AG04450 (cell line): ENCODE measurements around the gene OCLN. TPM values are rescaled to one million over a fixed set of nuclear protein-coding genes. Genes with fewer than 3 reads are reported as not detected.
A peak's percentile ranks its signal among the peaks of the same experiment; 100 is the strongest.
"Not testable (repeated sequence)": the region's sequence is repeated elsewhere in the genome, so short reads cannot be mapped to it uniquely, and the experiment has no call there.

ENCODE experiments used
- CTCF ChIA-PET: fragments of 300-600, 350-600 bp; formaldehyde crosslinking; extraction: SDS; loops from one replicate; lab custom pipeline; 2022; ENCODE audit warnings: antibody characterized with exemption, inconsistent platforms; lab: Charles Lee
- POLR2A ChIA-PET: fragments of 350-600 bp; formaldehyde crosslinking; extraction: SDS; loops from one replicate; lab custom pipeline; 2021; ENCODE audit warnings: antibody characterized with exemption, inconsistent platforms; lab: Yijun Ruan, JAX
- DNase-seq: peaks from one replicate; pipeline ENCODE4 v3.0.0-alpha.2; 2011; ENCODE audit warnings: low read depth, low spot score
- H3K27ac ChIP-seq: one replicate; pipeline ENCODE4 v1.5.1; 2012; ENCODE audit warnings: low read depth, low read length, control low read depth
- H3K27me3 ChIP-seq: one replicate; pipeline ENCODE4 v1.6.0; 2012; ENCODE audit warnings: low read length; ENCODE audit not compliant: control insufficient read depth, insufficient read depth
- H3K4me3 ChIP-seq: 2 replicates; pipeline ENCODE4 v1.5.1; 2011; ENCODE audit warnings: mild to moderate bottlenecking, low read depth, low read length, control low read depth
- H3K9me3 ChIP-seq: 2 replicates; pipeline ENCODE4 v1.5.1; 2012; ENCODE audit warnings: low read length; ENCODE audit not compliant: control insufficient read depth, insufficient read depth
- CTCF ChIP-seq: IDR thresholded peaks from 2 replicates; pipeline ENCODE4 v1.5.1; 2011; ENCODE audit warnings: low read depth, low read length, control low read depth, inconsistent platforms
- polyA minus RNA-seq: library from RNA; depleted of rRNA, polyadenylated mRNA; stranded (reverse); fragments of >200 nt; gene quantifications from 2 replicates; pipeline ENCODE4 v1.2.3, GENCODE V29; 2011; rRNA and poly(A)+ RNA removed
- polyA plus RNA-seq: library from polyadenylated mRNA; depleted of rRNA; stranded (reverse); fragments of >200 nt; gene quantifications from 2 replicates; pipeline ENCODE4 v1.2.3, GENCODE V29; 2011; rRNA removed

OCLN gene
- polyA plus RNA-seq (1.4 and 2.1 TPM in 2 replicates), polyA minus RNA-seq (2.8 and 3.3 TPM in 2 replicates)

- no peak for DNase-seq
- CTCF ChIA-PET: interaction anchor here (1.1 kb wide), 1 partner anchor 10 kb away, joined by 3 read pairs; no protein-coding TSS in a partner anchor
- POLR2A ChIA-PET: no interaction called here
- Histone ChIP-seq H3K4me3 (peak within 1 kb of the TSS; percentile 61), H3K27ac (no peak within 1 kb of the TSS), H3K9me3 (peaks cover 9% of the 10 kb centered on the region; the same call in 1 of the 2 replicates), H3K27me3 (peaks cover 36% of the 10 kb centered on the region)
- TF ChIP-seq CTCF: no peak
Measured at GRCh38 chr5:69492391-69492922, at the start of gene OCLN. OCLN (plus strand) TSS chr5:69492790; CDS start chr5:69504245, 11,455 bp downstream.

DNA sequence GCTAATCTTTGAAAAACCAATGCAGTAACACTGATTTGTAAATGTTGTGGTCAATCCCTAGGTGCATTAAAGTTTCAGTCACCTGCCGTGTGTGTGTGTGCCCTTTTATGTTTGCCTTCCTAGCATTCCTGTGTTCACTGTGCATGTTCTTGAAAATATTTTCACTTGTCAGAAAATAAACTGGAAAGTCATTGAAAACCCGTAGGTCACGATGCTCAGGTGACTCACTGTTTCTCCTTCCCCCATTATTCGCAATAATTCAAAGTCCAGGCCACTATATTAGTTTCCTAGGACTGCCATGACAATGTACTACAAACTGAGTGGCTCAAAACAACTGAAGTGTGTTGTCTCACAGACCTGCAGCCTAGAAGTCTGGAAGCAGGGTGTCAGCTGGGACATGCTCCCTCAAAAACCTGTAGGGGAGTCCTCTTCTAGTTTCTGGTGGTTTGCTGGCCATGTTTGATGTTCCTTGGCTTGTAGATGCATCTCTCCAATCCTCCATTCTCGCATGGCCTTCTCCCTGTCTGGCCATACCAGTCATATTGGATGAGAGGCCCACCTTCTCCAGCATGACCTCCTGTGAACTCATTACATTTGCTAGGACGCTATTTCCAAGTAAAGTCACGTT is 48.3 kb upstream of the OCLN start:
- no peaks in the 10 kb centered on the region for H3K9me3 ChIP-seq
- no peaks in the 10 kb centered on the region for H3K27me3 ChIP-seq
- no peak for DNase-seq
- no peak overlapping the region for H3K27ac ChIP-seq
- no peak for TF ChIP-seq CTCF
- ChIA-PET CTCF (no interaction called here), POLR2A (no interaction called here)
- no peak overlapping the region for H3K4me3 ChIP-seq

DNA sequence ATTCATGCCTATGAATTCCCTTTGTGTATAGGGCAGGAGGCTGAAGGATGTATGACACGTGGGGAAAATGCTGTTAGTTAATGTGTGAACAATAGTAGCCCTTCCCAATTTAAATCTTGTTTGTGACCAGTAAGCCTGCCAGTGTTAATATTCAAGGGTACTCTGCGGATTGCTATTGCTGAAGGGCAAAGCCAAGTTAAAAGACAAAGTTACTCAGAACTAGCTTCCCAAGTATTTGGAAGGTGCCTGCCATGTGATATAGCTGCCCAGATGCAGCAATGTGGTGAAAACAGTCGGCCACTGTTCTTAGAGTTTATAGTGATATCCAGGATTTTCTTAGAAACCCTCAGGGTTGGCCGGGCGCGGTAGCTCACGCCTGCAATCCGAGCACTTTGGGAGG is 43.1 kb upstream of the OCLN start:
- no peak overlapping the region for H3K27ac ChIP-seq
- TF ChIP-seq CTCF: no peak
- DNase-seq: no peak
- ChIA-PET POLR2A (no interaction called here), CTCF (no interaction called here)
- no peaks in the 10 kb centered on the region for H3K9me3 ChIP-seq
- H3K27me3 ChIP-seq: no peaks in the 10 kb centered on the region
- no peak overlapping the region for H3K4me3 ChIP-seq

- peak; percentile 59 for DNase-seq
- Histone ChIP-seq H3K9me3 (no peaks in the 10 kb centered on the region), H3K4me3 (no peak overlapping the region), H3K27ac (no peak overlapping the region), H3K27me3 (no peaks in the 10 kb centered on the region)
- CTCF ChIA-PET: no interaction called here
- TF ChIP-seq CTCF: no peak
- POLR2A ChIA-PET: no interaction called here
Measured at GRCh38 chr5:69450116-69450515, 42.5 kb upstream of the OCLN start.

DNA sequence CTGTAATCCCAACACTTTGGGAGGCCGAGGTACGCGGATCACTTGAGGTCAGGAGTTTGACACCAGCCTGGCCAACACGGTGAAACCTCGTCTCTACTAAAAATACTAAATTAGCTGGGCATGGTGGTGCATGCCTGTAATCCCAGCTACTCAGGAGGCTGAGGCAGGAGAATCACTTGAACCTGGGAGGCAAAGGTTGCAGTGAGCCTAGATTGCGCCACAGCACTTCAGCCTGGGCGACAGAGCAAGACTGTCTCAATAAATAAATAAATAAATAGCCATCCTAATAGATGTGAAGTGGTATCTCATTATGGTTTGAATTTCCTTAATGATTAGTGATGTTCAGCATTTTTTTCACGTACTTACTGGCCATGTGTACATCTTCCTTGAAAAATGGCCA is 42.1 kb upstream of the OCLN start:
- CTCF ChIA-PET, H3K27me3 ChIP-seq, POLR2A ChIA-PET, DNase-seq, H3K27ac ChIP-seq, H3K4me3 ChIP-seq, H3K9me3 ChIP-seq: not testable (repeated sequence)
